Measurements from ENCODE around the gene SEC61B. TPM values are rescaled to one million over a fixed set of nuclear protein-coding genes. Genes with fewer than 3 reads are reported as not detected.

Gene SEC61B
- total RNA-seq, result 100 to 1,000 TPM in 3 of 6 donors, 10 to 100 TPM in 3; 26.2 to 128 (median 95.7) TPM

DNA sequence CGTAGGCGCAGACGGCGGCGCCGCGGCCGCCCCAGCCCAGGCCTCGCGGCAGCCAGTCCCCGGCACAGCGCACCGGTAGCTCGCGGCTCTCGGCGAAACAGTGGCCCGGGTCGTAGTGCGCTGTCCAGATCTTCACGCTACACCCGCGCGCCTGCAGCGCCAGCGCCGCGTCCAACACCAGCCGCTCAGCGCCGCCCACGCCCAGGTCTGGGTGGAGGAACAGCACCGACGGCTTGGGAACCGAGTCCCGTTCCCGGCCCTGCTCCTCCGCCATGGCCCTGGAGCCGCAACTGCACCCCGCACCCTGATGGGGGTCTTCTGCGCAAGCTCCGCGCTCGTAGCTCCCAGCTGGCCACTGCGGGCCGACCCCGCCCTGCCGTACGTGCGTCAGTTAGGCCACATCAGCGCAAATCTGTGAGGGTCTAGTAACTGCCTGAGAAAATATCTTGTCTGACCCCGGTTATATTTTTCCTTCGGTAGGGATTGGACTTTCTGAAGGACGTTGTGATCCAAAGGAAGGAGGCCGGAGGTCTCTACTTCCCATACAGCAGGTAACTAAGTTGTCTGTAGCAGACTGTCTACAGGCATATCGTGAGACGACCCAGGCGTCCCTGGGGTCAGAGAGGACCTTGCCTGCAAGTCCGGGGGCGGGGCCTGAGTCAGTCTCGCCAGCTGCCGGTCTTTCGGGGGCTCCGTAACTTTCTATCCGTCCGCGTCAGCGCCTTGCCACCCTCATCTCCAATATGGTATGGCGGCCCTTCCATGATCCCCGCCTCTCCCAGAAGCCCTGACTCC is at the start of gene SEC61B, which contains the start of gene ALG2:
Gene SEC61B, plus strand, starts transcription at position 662 of the 795 bp plus-strand sequence. Its CDS starts 82 bp downstream, at position 744.
Gene ALG2, minus strand, starts transcription at position 322 of the 795 bp plus-strand sequence. Its CDS starts 48 bp downstream, at position 274.
- peak in 3 of 4 donors; percentile 81 to 95 (median 86) for TF ChIP-seq POLR2A (IDR thresholded peaks at IDR 0.05)
- TF ChIP-seq POLR2AphosphoS5 (IDR thresholded peaks at IDR 0.05), result peak; percentile 88 to 97
- TF ChIP-seq EP300 (IDR thresholded peaks at IDR 0.05), result peak in 1 of 4 donors; percentile 38
- TF ChIP-seq, protein P1, sequence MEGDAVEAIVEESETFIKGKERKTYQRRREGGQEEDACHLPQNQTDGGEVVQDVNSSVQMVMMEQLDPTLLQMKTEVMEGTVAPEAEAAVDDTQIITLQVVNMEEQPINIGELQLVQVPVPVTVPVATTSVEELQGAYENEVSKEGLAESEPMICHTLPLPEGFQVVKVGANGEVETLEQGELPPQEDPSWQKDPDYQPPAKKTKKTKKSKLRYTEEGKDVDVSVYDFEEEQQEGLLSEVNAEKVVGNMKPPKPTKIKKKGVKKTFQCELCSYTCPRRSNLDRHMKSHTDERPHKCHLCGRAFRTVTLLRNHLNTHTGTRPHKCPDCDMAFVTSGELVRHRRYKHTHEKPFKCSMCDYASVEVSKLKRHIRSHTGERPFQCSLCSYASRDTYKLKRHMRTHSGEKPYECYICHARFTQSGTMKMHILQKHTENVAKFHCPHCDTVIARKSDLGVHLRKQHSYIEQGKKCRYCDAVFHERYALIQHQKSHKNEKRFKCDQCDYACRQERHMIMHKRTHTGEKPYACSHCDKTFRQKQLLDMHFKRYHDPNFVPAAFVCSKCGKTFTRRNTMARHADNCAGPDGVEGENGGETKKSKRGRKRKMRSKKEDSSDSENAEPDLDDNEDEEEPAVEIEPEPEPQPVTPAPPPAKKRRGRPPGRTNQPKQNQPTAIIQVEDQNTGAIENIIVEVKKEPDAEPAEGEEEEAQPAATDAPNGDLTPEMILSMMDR (IDR thresholded peaks at IDR 0.05), result peak in 4 of 6 experiments; percentile 11 to 51 (median 34)
- Histone ChIP-seq H3K36me3 (peaks cover 0 to 30% (median 1%) of the 10 kb centered on the region in 4 donors), H3K4me1 (peaks cover 49 to 78% (median 53%) of the 10 kb centered on the region in 4 donors), H3K4me3 (peak within 1 kb of the TSS; percentile 66 to 99 (median 98)), H3K9me3 (no peaks in the 10 kb centered on the region), H3K27me3 (no peaks in the 10 kb centered on the region), H3K27ac (peak within 1 kb of the TSS; percentile 95 to 97 (median 96))
- peak; percentile 96 to 97 for DNase-seq
- 0 to 1% methylated on average over 13 to 28 of the region's 70 CpGs for WGBS, 2 donors
- peak; percentile 98 for ATAC-seq (ENCODE audit: low FRiP score in 2 of 2)

DNA sequence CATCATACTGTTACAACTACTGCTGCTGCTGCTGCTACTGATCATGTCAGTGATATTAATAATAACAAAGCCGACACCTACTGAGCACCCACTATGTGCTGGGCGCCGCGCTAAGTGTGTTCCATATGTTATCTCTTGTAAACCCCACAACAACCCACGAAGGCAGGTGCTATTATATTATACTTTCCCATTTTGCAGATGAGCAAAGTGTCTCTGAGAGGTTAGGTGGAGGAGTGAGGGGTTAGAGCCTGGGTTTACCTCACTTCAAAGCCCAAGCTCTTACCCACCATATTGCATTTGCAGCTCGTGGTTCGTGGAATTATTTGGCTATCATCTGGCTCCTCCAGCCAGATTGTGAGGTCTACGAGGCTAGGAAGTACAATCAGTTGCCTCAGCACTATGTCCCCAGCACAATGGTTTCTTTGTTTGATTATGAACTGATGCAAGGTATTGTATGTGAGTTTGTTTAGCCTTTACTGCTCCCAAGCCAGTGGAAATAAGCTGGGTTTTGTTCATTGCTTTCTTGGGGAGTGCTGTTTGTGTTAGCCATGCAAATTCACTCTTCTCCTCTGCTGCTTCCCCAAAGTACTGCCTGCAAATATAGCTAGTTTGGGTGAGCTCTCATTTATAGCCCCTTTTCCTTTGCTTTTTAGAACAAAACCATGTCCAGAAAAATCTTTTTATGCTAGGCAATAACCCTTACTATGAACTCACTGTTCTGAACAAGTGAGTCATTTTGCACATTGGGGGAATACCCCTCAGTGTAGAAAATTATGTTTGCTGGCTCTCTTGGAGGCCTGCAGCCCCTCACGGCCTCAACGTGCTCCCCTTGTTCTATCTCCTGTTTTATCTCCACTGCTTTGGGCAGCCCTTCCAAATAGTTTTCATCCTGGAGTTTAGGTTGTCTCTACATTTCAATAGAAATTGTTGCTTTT is 48.2 kb upstream of the SEC61B start:
- Histone ChIP-seq H3K27me3 (no peaks in the 10 kb centered on the region), H3K4me1 (no peaks in the 10 kb centered on the region), H3K27ac (no peak overlapping the region), H3K4me3 (no peak overlapping the region), H3K36me3 (no peaks in the 10 kb centered on the region), H3K9me3 (no peaks in the 10 kb centered on the region)
- WGBS, 2 donors, result 80 to 82% methylated on average over 10 of the region's 10 CpGs
- TF ChIP-seq, protein P1 (IDR thresholded peaks at IDR 0.05), result no peak
- TF ChIP-seq EP300 (IDR thresholded peaks at IDR 0.05) (no peak), POLR2AphosphoS5 (IDR thresholded peaks at IDR 0.05) (no peak), POLR2A (IDR thresholded peaks at IDR 0.05) (no peak)
- ATAC-seq (ENCODE audit: low FRiP score in 2 of 2) (no peak), DNase-seq (no peak)

DNA sequence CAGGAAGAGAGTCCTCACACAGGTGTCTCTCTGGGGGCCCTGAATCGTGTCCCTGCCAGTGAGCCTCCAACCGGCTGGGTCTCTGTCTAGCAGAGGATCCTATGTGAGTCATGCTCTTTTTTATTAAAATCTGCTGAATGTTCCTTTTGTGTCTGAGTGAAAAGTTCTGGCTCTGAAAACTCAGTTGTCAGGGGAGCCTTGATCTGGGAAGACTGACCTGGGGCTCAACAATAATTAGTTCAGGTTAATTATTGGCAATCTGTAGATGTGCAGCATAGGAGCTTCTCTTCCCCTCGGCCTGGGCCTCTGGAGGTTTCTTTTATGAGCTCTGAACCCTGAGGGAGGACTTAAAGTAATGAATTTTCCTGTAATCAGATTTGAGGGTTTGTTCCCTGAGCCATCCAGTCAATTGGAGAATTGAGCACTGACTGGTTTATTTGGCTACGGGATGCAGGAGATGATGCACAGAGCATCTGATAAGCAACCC is 45.5 kb upstream of the SEC61B start:
- no peak overlapping the region for H3K27ac ChIP-seq
- H3K4me3 ChIP-seq, result no peak overlapping the region
- TF ChIP-seq, protein P1 (IDR thresholded peaks at IDR 0.05), result no peak
- TF ChIP-seq EP300 (IDR thresholded peaks at IDR 0.05) (no peak), POLR2A (IDR thresholded peaks at IDR 0.05) (no peak), POLR2AphosphoS5 (IDR thresholded peaks at IDR 0.05) (no peak)
- 81 to 82% methylated on average over 4 of the region's 4 CpGs for WGBS, 2 donors
- H3K9me3 ChIP-seq, result no peaks in the 10 kb centered on the region
- no peaks in the 10 kb centered on the region for H3K27me3 ChIP-seq
- DNase-seq, result no peak
- H3K36me3 ChIP-seq, result no peaks in the 10 kb centered on the region
- no peaks in the 10 kb centered on the region for H3K4me1 ChIP-seq
- ATAC-seq (ENCODE audit: low FRiP score in 2 of 2), result no peak

DNA sequence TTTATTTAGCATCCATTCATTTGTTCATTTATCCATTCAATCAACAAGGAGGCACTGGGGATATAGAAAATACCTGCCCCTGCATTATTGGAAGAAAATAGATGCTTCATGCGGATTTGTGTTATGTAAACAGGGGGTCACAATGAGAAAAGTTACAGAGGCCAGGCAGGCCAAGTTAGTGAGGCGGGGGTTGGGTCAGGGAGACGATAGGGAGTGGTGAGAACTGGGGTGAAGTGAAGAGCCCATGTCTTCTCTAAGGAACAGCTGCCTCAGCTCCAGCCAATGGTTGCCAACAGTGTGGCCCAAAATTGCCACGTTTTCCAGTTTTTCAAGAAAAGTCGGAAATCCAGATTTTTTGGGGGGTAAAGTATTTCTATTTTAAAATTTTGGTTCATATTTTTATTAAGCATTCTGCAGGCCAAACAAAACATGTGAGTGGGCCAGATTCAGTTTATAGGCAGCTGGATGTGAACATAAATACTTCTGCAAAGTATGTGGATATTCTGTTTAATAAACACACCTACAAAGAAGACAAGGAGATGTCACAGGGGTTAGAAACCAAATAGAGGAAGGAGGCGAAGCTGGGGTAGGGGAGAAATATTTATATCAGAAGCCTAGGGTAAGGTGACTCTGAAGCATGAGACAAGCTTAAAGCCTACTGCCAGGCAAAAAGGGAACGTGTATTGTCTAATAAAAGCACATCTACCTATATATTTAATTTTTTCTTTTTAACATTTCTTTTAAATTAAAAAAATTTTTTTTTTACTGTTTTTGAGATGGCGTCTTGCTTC is 44.3 kb upstream of the SEC61B start:
- no peak for TF ChIP-seq POLR2A (IDR thresholded peaks at IDR 0.05)
- no peak for TF ChIP-seq POLR2AphosphoS5 (IDR thresholded peaks at IDR 0.05)
- no peak for TF ChIP-seq EP300 (IDR thresholded peaks at IDR 0.05)
- TF ChIP-seq, protein P1 (IDR thresholded peaks at IDR 0.05), result no peak
- no peak for ATAC-seq (ENCODE audit: low FRiP score in 2 of 2)
- H3K27me3 ChIP-seq, result no peaks in the 10 kb centered on the region
- no peak overlapping the region for H3K27ac ChIP-seq
- 89 to 92% methylated on average over 8 of the region's 8 CpGs for WGBS, 2 donors
- no peaks in the 10 kb centered on the region for H3K9me3 ChIP-seq
- no peaks in the 10 kb centered on the region for H3K36me3 ChIP-seq
- no peaks in the 10 kb centered on the region for H3K4me1 ChIP-seq
- no peak overlapping the region for H3K4me3 ChIP-seq
- no peak for DNase-seq

Measured in upper lobe of left lung (tissue), 6 donors.